ENCODE data around the gene PPP1R3C. TPM values are rescaled to one million over a fixed set of nuclear protein-coding genes. Genes with fewer than 3 reads are reported as not detected.
A peak's percentile ranks its signal among the peaks of the same experiment; 100 is the strongest.

Gene PPP1R3C
- total RNA-seq, 4 donors from 2014 or later, result 1.1 to 4.6 (median 3.0) TPM

GRCh38 chr10:91614225-91614624 is 18.6 kb downstream of the PPP1R3C start:
- in situ Hi-C loops (cut with MboI; ENCODE audit: low pct_ligation_motif_present in 1 of 4, low pct_unique_long_range_greater_than_20kb in 1 of 4, low sequenced_read_pairs in 3 of 4) (no loop called here), intact Hi-C loops (cut with DNase I; ENCODE audit: low total_unique reads) (no loop called here)
- WGBS, 2 donors (ENCODE audit: low coverage in 1 of 2), result 49% methylated on average over 2 of the region's 2 CpGs
- H3K36me3 ChIP-seq, result no peaks in the 10 kb centered on the region
- H3K9me3 ChIP-seq, result no peaks in the 10 kb centered on the region
- no peaks in the 10 kb centered on the region for H3K27me3 ChIP-seq
- H3K4me1 ChIP-seq, result peaks cover 0 to 21% (median 3%) of the 10 kb centered on the region in 4 donors
- H3K27ac ChIP-seq, result peak overlapping the region; percentile 52 to 74 (median 67)
- H3K4me3 ChIP-seq, result no peak overlapping the region
- DNase-seq, result no peak
- TF ChIP-seq EP300 (IDR thresholded peaks at IDR 0.05; ENCODE audit: low read depth) (no peak), POLR2AphosphoS5 (IDR thresholded peaks at IDR 0.05) (peak in 1 of 3 donors; percentile 5)

DNA sequence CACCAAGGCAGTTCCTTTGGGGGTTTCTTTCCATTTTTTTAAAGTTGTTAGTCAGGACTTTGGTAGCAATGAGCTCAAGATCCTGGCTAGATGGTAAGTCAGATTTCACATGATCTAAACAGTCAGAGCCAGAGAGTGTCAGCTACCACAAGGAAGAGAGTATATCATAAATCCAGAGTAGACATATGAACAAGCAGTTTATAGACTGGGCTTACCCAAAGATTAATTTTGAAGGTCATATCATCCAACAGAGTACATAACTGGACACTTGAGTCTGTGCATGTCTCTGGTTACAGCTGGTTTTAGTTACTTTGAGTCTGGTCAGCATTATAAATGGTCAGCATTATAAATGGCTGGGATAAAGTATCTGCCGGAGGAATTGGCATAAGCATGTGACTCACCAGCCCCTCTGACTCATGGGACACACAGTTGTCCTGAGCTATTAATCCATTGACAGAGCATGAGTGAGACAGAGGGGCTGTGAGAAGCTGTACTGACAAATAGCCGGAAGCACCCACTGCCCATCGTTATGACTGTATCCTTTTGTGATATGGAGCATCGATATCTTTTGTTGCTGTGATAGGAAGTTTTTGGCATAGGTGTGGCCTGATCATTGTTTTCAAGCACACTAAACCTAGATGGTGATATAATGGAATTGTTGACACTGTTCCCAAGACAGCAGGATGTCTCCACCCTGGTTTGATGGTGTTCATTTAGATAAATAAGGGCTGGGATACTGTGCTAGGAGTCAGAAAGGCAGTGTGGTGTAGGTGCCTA is 19.3 kb downstream of the PPP1R3C start:
- no peak for DNase-seq
- in situ Hi-C loops (cut with MboI; ENCODE audit: low pct_ligation_motif_present in 1 of 4, low pct_unique_long_range_greater_than_20kb in 1 of 4, low sequenced_read_pairs in 3 of 4) (no loop called here), intact Hi-C loops (cut with DNase I; ENCODE audit: low total_unique reads) (no loop called here)
- no peaks in the 10 kb centered on the region for H3K9me3 ChIP-seq
- H3K27ac ChIP-seq, result peak overlapping the region; percentile 52 to 74 (median 67)
- H3K4me3 ChIP-seq, result no peak overlapping the region
- 74% methylated on average over 4 of the region's 4 CpGs; no CpG with 5 or more reads in 1 of the 2 donors for WGBS, 2 donors (ENCODE audit: low coverage in 1 of 2)
- TF ChIP-seq POLR2AphosphoS5 (IDR thresholded peaks at IDR 0.05), result peak; percentile 21 to 61 (median 58)
- TF ChIP-seq CTCF (IDR thresholded peaks at IDR 0.05), result no peak
- no peaks in the 10 kb centered on the region for H3K27me3 ChIP-seq
- H3K4me1 ChIP-seq, result peaks cover 1 to 28% (median 4%) of the 10 kb centered on the region in 4 donors
- H3K36me3 ChIP-seq, result no peaks in the 10 kb centered on the region

GRCh38 chr10:91610919-91611318 is 22.0 kb downstream of the PPP1R3C start:
- H3K36me3 ChIP-seq, result no peaks in the 10 kb centered on the region

DNA sequence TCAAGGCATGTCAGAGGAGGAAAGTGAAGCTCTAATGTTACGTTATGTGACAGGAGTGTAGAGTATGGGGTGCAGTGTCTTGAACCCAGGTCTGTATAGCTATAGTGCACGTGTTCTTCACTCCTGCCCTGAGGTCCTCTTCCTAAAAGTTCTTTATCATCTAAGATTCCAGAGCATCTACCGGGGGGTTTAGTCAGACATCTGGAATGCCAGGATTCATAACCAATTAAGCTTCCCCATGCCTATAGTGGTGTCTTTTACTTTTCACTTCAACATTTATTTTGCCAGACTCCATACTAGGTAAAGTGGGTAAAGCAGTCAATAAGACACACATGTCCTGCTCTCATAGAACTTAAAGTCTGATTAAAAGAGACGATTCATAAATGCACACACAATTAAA is 22.4 kb downstream of the PPP1R3C start:
- TF ChIP-seq POLR2AphosphoS5 (IDR thresholded peaks at IDR 0.05) (no peak), POLR2A (IDR thresholded peaks at IDR 0.05) (no peak), EP300 (IDR thresholded peaks at IDR 0.05; ENCODE audit: low read depth) (no peak), CTCF (IDR thresholded peaks at IDR 0.05) (no peak)
- Histone ChIP-seq H3K27ac (peak overlapping the region; percentile 50 to 89 (median 78)), H3K9me3 (peaks cover 6 to 7% of the 10 kb centered on the region in 2 donors), H3K4me3 (no peak overlapping the region), H3K36me3 (no peaks in the 10 kb centered on the region), H3K27me3 (no peaks in the 10 kb centered on the region), H3K4me1 (peaks cover 5 to 40% (median 7%) of the 10 kb centered on the region in 4 donors)
- intact Hi-C loops (cut with DNase I; ENCODE audit: low total_unique reads), result no loop called here
- in situ Hi-C loops (cut with MboI; ENCODE audit: low pct_ligation_motif_present in 1 of 4, low pct_unique_long_range_greater_than_20kb in 1 of 4, low sequenced_read_pairs in 3 of 4), result no loop called here
- no peak for DNase-seq
- 80 to 81% methylated on average over 3 to 4 of the region's 4 CpGs for WGBS, 2 donors (ENCODE audit: low coverage in 1 of 2)

More at GRCh38 chr10:91610919-91611318, 22.0 kb downstream of the PPP1R3C start:
- Histone ChIP-seq H3K4me3 (no peak overlapping the region), H3K9me3 (peaks cover 2 to 4% of the 10 kb centered on the region in 2 donors), H3K27me3 (no peaks in the 10 kb centered on the region), H3K27ac (peak overlapping the region; percentile 50 to 89 (median 78)), H3K4me1 (peaks cover 5 to 40% (median 7%) of the 10 kb centered on the region in 4 donors)
- in situ Hi-C loops (cut with MboI; ENCODE audit: low pct_ligation_motif_present in 1 of 4, low pct_unique_long_range_greater_than_20kb in 1 of 4, low sequenced_read_pairs in 3 of 4), result no loop called here
- intact Hi-C loops (cut with DNase I; ENCODE audit: low total_unique reads), result no loop called here
- TF ChIP-seq POLR2A (IDR thresholded peaks at IDR 0.05) (no peak), EP300 (IDR thresholded peaks at IDR 0.05; ENCODE audit: low read depth) (no peak), POLR2AphosphoS5 (IDR thresholded peaks at IDR 0.05) (no peak), CTCF (IDR thresholded peaks at IDR 0.05) (no peak)
- WGBS, 2 donors (ENCODE audit: low coverage in 1 of 2), result 63% methylated on average over 1 of the region's 1 CpG; no CpG with 5 or more reads in 1 of the 2 donors
- DNase-seq, result no peak
